COLO829 (cell line): ENCODE data around the gene TRIM75.
"Not testable (repeated sequence)": the region's sequence is repeated elsewhere in the genome, so short reads cannot be mapped to it uniquely, and the experiment has no call there.

Source experiments
- DNase-seq: peaks from one replicate; pipeline ENCODE4 v3.0.0; 2012; ENCODE audit warnings: low spot score

Gene TRIM75

GRCh38 chr4:165077034-165077578, 23.4 kb downstream of the TRIM75 start:
- no peak for DNase-seq

GRCh38 chr4:165079476-165079875, 25.8 kb downstream of the TRIM75 start:
- DNase-seq: no peak

GRCh38 chr4:165084787-165085186, 31.1 kb downstream of the TRIM75 start:
- not testable (repeated sequence) for DNase-seq

GRCh38 chr4:165085946-165086345, 32.3 kb downstream of the TRIM75 start:
- DNase-seq: no peak

GRCh38 chr4:165088366-165088765, 34.7 kb downstream of the TRIM75 start:
- no peak for DNase-seq

- not testable (repeated sequence) for DNase-seq
Measured at GRCh38 chr4:165092187-165092586, 38.5 kb downstream of the TRIM75 start.

GRCh38 chr4:165094873-165095272, 41.2 kb downstream of the TRIM75 start:
- no peak for DNase-seq

GRCh38 chr4:165095291-165095690, 41.6 kb downstream of the TRIM75 start:
- DNase-seq: no peak

GRCh38 chr4:165096776-165097175, 43.1 kb downstream of the TRIM75 start:
- DNase-seq: peak; percentile 40

GRCh38 chr4:165101641-165102040, 48.0 kb downstream of the TRIM75 start:
- DNase-seq: no peak

- no peak for DNase-seq
Measured at GRCh38 chr4:165106518-165106917, 52.9 kb downstream of the TRIM75 start.
